HuH-7.5 (cell line): ENCODE data around the gene FOLR2.

ENCODE experiments used
- DNase-seq: peaks from one replicate; pipeline ENCODE4 v3.0.0; 2011; ENCODE audit warnings: low spot score

The FOLR2 gene

DNA sequence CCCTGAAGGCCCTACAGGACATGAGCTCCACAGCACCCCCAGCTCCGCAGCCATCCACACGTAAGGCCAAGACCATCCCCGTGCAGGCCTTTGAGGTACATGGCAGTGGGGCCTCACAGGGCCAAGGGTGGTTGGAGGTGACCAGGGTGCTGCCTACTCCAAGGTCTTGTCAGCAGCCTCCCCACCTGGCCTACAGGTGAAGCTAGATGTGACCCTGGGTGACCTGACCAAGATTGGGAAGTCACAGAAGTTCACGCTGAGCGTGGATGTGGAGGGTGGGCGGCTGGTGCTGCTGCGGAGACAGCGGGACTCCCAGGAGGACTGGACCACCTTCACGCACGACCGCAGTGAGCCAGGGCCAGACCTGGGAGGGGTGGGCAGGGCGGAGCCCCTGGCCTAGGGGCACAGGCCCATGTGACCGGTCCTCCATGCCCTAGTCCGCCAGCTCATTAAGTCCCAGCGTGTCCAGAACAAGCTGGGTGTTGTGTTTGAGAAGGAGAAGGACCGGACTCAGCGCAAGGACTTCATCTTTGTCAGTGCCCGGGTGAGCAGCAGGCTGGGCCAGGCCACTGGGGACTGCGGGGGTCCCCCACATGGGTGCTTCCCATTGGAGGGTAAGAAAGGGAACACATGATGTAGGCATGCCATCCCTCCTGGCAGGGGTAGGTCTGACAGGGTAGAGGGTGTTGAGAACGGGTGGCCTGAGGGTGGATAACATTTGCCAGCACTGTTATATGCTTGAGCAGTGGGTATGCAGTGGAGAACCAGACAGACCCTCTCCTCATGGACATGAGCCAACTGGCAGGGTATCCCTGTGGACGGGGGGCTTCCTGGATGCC is 13.6 kb downstream of the FOLR2 start:
- no peak for DNase-seq

DNA sequence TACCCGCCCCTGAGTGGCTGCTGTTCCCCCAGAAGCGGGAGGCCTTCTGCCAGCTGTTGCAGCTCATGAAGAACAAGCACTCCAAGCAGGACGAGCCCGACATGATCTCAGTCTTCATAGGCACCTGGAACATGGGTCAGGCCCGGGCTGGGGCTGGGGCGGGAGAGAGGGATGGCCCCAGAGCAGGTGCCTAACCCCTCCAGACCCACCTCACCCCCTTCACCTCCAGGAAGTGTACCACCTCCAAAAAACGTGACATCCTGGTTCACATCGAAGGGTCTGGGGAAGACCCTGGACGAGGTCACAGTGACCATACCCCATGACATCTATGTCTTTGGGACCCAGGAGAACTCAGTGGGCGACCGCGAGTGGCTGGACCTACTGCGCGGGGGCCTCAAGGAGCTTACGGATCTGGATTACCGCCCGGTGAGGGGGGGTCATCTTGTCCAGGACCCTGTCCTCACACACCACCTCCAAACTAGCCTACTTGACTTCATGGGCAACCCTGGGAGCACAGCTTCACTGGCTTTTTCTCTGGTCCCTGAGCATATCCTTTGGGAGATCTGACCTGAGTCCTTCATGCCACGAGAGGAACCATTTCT is 14.3 kb downstream of the FOLR2 start:
- no peak for DNase-seq

DNA sequence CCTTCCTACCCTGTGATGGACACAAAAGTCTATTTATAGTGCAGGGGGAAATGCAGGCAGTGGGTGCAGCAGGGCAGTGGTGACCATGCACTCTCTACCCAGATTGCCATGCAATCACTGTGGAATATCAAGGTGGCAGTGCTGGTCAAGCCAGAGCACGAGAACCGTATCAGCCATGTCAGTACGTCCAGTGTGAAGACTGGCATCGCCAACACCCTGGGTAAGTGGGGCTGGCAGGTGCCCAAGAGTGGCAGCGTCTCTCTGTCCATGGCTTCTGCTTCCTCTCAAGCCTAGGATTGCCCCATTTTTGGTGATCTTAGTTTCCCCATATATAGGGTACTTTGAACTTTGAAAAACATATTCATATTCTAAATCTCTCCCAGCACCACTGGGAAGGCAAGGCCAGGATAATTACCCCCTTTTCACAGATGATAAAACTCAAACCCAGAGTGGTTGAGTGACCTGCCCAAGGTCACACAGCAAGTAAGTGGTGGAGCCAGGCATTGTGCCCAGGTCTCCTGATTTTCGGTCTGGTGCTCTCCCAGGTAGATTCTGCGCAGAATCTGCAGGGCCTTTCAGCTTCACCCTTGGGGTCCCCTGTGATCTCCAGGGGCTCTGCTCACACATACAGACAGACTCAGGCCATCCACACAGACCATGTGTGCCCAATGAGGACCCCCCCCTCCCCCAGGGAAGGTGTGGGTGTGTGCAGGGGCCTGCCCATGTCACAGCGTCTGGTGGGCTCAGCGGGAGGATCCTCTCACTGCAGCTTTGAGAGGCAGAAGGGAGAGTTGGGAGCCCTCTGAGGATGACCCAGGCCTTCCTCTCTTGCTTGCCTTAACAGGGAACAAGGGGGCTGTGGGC is 15.0 kb downstream of the FOLR2 start:
- no peak for DNase-seq

DNA sequence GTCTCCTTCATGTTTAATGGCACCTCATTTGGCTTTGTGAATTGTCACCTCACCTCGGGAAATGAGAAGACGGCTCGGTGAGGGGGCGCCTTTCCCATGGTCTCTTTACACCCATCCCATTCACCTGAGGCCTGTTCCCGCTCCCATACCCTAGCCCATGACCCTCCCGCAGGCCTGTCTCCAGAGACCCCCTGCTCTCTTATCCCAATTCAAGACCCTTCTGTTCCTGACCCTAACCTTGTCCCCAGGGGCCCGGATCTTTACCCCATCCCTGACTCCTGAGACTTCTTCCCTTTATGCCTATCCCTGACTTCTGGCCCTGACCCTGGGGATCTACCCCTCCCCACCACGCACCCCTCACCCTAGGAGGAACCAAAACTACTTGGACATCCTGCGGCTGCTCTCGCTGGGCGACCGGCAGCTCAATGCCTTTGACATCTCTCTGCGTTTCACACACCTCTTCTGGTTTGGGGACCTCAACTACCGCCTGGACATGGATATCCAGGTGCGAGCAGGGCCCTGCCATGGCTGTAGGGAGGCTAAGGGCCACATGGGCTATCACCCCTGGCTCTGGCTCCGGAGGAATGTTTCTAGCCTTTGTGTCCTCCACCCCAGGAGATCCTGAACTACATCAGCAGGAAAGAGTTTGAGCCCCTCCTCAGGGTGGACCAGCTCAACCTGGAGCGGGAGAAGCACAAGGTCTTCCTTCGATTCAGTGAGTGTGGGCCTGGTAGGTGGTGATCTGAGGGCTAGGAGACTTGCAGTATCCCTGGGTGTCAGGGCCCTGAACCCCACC is 15.9 kb downstream of the FOLR2 start:
- no peak for DNase-seq

DNA sequence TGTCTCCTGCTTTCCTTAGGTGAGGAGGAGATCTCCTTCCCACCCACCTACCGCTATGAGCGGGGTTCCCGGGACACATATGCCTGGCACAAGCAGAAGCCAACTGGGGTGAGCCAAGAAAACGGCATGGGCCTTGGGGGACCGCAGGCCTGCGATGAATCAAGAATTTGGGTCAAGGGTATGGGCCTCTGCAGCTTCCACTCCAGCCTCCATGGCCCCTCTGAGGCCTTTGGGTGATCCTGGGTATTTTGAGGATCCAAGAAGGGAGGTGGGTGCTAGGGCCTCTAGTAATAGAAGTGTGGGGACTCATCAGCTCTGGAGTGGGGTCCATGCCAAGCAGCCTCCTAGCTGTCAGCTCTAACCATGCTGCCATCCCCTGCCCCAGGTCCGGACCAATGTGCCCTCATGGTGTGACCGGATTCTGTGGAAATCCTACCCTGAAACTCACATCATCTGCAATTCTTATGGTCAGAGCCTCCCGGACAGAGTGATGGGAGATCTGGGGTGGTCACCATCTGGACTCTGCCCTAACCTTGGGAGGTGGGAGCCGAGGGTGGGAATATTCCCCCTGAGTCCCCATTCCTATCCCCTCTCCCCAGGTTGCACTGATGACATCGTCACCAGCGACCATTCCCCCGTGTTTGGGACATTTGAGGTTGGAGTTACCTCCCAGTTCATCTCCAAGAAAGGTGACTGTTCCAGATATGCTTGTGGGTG is 16.6 kb downstream of the FOLR2 start:
- no peak for DNase-seq

DNA sequence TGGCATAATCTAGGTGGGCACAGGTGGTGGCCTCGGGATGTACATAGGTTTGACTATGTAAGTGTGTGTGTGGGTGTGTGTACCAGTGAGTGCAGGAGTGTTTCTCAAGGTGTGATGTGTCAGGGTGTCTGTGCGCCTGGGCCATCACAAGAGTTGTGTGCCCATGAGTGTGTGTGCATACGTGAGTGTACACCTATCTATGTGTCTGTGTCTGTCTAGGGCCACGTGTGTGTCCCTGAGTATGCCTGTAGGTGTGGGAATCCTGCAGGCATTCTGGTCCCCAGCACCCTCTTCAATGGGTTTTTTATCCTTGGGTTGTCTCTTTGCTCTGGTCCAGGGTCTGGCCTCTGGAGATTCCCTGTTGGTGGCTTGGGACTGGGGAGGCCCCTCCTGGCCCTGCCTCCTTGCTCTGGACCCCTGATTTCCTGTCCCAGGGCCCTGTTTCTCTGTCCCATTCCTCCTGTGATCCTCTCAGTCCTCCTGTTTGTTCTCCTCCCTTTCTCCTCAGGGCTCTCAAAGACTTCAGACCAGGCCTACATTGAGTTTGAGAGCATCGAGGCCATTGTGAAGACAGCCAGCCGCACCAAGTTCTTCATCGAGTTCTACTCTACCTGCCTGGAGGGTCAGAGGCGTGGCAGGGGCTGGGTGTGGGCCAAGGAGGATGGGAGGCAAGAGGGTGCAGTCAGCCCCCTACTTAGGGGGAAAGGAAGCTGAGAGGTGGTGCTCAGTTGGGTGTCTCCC is 17.3 kb downstream of the FOLR2 start:
- no peak for DNase-seq

DNA sequence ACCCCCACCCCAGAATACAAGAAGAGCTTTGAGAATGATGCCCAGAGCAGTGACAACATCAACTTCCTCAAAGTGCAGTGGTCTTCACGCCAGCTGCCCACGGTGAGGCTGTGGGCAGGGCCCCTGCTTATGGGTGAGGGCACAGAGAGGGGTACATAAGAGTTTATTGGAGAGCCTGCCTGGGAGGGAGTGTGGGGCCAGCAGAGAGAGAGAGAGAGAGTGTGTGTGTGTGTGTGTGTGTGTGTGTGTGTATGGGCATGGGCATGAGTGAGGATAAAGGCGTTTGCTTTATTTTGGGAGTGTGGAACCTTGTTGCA is 17.9 kb downstream of the FOLR2 start:
- no peak for DNase-seq

DNA sequence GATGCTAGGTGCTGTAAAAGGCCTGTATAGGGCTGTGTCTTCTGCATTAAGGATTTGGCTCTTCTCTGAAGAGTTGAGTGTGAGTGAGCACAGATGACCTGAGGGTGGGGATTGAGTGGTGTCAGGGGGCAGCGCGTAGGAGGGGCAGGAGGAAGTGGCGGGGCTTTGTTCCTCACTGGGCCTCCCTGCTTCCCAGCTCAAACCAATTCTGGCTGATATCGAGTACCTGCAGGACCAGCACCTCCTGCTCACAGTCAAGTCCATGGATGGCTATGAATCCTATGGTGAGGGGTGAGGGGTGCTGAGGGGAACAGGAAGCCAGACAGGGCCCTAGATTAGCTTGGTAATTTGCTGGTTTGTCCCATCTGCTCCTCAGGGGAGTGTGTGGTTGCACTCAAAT is 18.3 kb downstream of the FOLR2 start:
- DNase-seq, result no peak

DNA sequence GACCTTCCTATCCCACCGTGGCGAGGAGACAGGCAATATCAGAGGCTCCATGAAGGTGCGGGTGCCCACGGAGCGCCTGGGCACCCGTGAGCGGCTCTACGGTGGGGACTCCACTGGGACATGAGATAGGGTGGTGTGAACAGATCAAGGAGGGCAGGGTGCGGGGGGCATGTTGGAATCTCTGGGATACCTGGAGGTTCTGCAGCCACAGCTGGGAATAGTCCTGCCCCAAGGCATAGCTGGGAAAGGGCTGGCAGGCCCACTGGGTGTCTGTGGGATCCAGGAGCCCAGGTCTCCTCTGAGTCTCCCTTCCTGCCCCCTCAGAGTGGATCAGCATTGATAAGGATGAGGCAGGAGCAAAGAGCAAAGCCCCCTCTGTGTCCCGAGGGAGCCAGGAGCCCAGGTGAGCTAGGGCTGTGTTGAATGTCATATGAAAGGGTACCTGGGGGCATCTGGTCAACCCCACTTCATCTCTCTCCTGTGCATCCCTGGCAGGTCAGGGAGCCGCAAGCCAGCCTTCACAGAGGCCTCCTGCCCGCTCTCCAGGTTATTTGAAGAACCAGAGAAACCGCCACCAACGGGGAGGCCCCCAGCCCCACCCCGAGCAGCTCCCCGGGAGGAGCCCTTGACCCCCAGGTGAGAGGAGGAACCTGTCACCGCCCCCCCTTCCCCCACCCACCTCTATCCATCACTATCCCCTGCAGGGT is 18.9 kb downstream of the FOLR2 start:
- DNase-seq, result no peak

DNA sequence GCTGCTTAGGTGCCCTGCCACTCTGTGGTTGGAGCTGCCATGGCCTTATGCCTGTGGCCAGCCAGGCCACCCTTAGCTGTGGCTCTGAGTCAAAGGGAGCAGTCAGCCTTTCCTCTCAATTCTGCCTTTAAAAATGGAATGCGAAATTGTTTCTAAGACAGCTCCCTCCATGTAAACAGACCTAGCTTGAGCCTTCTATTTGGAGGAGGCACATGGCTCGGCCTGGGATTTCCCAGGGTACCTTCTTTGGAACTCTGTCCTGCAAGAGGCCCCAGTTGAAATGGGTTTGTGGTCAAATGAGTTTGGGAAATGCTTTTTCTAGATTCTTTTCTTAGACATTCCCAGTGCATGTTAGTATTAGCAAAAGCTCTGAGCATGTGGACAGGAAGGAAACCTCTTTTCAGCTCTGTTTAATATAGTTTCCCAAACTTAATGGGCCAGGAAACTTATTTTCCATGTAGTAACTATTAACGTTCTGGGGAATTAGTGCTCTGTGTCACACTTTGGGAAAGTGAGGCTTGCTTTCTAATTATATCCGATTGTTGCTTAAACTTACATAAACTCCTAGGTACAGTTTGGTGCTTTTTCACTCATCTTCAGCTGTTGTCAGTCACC is 19.6 kb downstream of the FOLR2 start:
- no peak for DNase-seq

DNA sequence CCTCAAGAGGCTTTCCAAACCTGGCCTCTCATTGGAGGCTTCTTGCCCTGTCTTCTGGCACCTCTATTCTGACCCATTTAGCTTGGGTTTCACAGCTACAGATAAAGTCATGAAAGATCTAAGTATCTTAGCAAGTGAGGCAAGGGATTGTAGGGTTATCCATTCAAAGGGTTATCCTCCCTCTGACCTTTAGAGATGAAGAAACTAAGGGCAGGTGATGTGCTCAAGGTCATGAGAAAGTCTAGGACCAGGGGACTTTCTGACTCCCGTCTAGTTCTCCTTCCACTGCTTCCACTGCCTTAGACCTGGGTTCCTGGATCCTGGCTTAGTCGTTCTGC is 20.1 kb downstream of the FOLR2 start:
- no peak for DNase-seq

DNA sequence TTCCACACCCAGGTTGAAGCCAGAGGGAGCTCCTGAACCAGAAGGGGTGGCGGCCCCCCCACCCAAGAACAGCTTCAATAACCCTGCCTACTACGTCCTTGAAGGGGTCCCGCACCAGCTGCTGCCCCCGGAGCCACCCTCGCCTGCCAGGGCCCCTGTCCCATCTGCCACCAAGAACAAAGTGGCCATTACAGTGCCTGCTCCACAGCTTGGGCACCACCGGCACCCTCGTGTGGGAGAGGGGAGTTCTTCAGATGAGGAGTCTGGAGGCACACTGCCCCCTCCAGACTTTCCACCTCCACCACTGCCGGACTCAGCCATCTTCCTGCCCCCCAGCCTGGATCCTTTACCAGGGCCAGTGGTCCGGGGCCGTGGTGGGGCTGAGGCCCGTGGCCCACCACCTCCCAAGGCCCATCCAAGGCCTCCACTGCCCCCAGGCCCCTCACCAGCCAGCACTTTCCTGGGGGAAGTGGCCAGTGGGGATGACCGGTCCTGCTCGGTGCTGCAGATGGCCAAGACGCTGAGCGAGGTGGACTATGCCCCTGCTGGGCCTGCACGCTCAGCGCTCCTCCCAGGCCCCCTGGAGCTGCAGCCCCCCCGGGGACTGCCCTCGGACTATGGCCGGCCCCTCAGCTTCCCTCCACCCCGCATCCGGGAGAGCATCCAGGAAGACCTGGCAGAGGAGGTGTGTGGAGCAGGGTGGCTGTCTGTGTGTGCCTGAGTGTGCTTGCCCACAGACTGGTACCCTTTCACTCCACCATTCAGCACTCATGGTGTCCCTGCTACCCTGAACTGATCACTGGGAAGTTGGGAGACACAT is 20.7 kb downstream of the FOLR2 start:
- no peak for DNase-seq

DNA sequence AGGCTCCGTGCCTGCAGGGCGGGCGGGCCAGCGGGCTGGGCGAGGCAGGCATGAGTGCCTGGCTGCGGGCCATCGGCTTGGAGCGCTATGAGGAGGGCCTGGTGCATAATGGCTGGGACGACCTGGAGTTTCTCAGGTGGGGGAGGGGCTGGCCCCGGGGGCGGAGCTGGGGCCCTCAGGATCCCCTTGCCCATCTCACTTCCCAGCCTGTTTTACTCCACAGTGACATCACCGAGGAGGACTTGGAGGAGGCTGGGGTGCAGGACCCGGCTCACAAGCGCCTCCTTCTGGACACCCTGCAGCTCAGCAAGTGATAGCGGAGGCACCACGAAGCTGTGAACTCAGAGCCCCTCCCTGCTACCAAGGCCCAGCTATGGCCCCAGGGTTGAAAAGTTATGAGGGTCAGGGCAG is 21.5 kb downstream of the FOLR2 start:
- DNase-seq, result peak; percentile 76

DNA sequence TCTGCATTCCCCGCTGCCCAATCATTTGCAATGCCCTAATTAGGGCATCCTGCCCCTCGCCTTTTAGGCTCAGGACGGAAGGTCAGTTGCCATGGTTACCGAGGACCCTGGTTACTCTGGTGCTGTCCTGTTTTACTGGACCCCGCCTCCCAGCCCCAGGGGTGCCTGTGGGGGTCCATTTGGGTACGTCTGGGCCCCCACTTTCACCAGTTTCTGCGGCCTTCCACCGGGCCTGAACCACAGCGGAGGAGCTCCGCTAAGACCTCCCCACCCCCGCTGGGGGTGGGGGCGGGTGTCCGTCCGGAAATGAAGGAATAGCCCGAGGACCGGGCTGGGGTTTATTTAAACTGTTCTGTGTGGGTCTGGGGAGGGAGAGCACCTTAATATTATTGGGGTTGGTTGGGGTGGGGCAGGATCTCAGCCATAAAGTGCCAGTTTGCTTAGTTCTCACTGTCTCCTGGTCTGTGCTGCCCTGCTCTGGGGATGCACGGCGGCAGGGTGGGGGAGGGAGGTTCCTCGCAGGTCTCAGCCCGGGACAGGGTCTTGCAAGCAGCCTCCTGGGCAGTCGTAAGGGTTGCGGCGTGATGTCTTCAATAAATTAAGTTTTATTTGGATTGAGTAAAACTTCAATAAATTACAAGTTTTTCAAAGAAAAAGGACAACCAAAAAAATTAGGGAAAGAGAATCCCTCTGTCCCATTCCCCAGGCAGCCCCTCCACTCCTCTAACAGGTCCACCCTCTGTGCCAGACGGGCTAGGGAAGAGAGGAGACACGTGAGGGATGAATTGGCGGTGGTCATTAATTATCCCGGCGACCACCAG is 22.1 kb downstream of the FOLR2 start:
- DNase-seq, result no peak

DNA sequence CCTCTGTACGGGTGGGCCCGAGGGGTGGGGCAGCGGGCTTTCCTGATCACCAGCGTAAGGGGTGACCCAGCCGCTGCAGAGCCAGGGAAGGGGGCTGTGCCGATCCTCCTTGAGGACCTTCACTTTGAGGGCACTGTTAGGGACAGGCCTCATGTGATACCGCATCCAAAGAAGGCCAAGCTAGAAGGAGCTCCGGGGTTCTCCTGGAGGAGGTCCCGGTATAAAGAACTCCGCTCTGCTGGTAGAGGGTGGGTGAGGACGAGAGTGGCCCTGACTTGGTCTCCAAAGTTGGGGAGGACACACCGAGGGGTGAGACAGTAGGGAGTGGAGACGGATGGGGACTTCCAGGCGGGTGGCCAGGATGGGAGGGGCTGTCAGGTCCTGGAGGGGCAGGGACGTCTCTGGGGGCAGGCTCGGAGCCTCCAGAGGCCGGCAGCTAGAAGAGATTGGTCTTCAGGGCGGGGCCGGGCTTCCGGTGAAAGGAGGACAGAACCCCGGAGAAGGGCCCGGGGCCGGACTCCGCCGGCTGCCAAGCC is 22.8 kb downstream of the FOLR2 start:
- no peak for DNase-seq

DNA sequence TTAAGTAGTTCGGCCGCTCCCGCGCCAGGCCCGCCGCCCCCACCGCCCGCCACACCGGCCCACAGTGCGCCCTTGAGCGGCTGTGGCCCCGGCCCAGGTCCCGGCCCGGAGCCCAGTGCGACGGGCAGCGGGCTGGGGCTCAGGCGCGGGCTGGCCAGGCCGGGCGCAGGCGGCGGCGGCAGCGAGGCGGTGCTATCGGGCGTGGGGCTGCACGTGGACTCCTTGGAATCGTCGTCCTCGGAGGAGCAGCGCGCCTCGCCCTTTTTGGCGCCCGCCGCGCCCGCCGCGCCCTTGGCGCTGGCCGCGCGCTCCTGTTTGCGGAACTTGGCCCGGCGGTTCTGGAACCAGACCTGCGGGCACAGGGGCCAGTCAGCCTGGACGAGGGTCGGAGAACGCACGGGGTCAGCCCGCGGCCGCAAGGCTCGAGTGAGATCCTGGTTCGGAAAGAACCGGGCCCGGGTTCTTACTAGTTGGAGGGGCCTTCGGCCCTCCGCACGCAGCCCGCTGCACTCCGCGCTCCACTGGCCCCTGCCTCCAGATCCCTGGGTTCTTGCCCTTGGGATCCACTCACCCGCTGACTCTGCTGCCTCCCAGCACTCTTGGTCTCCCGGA is 23.4 kb downstream of the FOLR2 start:
- no peak for DNase-seq
